ENCODE measurements around the gene PRKCA.

Gene PRKCA

GRCh38 chr17:66645259-66645658, 342.8 kb downstream of the PRKCA start:
- DNase-seq (ENCODE audit: low read depth, low spot score): no peak

GRCh38 chr17:66647391-66647983, 345.1 kb downstream of the PRKCA start:
- no peak for DNase-seq (ENCODE audit: low read depth, low spot score)

- DNase-seq (ENCODE audit: low read depth, low spot score): no peak
Measured at GRCh38 chr17:66649818-66650543, 347.6 kb downstream of the PRKCA start.

- no peak for DNase-seq (ENCODE audit: low read depth, low spot score)
Measured at GRCh38 chr17:66650544-66650877, 348.1 kb downstream of the PRKCA start.

- DNase-seq (ENCODE audit: low read depth, low spot score): no peak
Measured at GRCh38 chr17:66652840-66653507, 350.6 kb downstream of the PRKCA start.

- no peak for DNase-seq (ENCODE audit: low read depth, low spot score)
Measured at GRCh38 chr17:66654106-66654740, 351.8 kb downstream of the PRKCA start.

- no peak for DNase-seq (ENCODE audit: low read depth, low spot score)
Measured at GRCh38 chr17:66654764-66655163, 352.4 kb downstream of the PRKCA start.

GRCh38 chr17:66655461-66655860, 353.0 kb downstream of the PRKCA start:
- DNase-seq (ENCODE audit: low read depth, low spot score): no peak

- no peak for DNase-seq (ENCODE audit: low read depth, low spot score)
Measured at GRCh38 chr17:66655861-66656260, 353.4 kb downstream of the PRKCA start.

GRCh38 chr17:66661411-66662256, 359.2 kb downstream of the PRKCA start:
- no peak for DNase-seq (ENCODE audit: low read depth, low spot score)

- no peak for DNase-seq (ENCODE audit: low read depth, low spot score)
Measured at GRCh38 chr17:66662496-66662895, 360.1 kb downstream of the PRKCA start.

GRCh38 chr17:66663041-66663606, 360.7 kb downstream of the PRKCA start:
- DNase-seq (ENCODE audit: low read depth, low spot score): no peak

GRCh38 chr17:66664336-66664735, 361.9 kb downstream of the PRKCA start:
- DNase-seq (ENCODE audit: low read depth, low spot score): no peak

GRCh38 chr17:66665194-66665593, 362.8 kb downstream of the PRKCA start:
- DNase-seq (ENCODE audit: low read depth, low spot score): no peak

GRCh38 chr17:66667090-66667489, 364.7 kb downstream of the PRKCA start:
- no peak for DNase-seq (ENCODE audit: low read depth, low spot score)

GRCh38 chr17:66667491-66668030, 365.1 kb downstream of the PRKCA start:
- no peak for DNase-seq (ENCODE audit: low read depth, low spot score)

GRCh38 chr17:66670206-66670605, 367.8 kb downstream of the PRKCA start:
- no peak for DNase-seq (ENCODE audit: low read depth, low spot score)

- no peak for DNase-seq (ENCODE audit: low read depth, low spot score)
Measured at GRCh38 chr17:66671156-66671555, 368.7 kb downstream of the PRKCA start.

- DNase-seq (ENCODE audit: low read depth, low spot score): peak; percentile 30
Measured at GRCh38 chr17:66673668-66674276, 371.4 kb downstream of the PRKCA start.

GRCh38 chr17:66675273-66675990, 373.0 kb downstream of the PRKCA start:
- no peak for DNase-seq (ENCODE audit: low read depth, low spot score)
